ENCODE data around the gene BAZ1A. TPM values are rescaled to one million over a fixed set of nuclear protein-coding genes. Genes with fewer than 3 reads are reported as not detected.

The BAZ1A gene
- total RNA-seq, 1 experiment from 2014 or later: 24.2 TPM

- POLR2A ChIA-PET: no interaction called here
- H3K9me2 ChIP-seq (ENCODE audit: insufficient read depth): no peaks in the 10 kb centered on the region
- intact Hi-C loops (cut with micrococcal nuclease): no loop called here
- H3K27ac ChIP-seq (ENCODE audit: low read depth, low read length): no peak overlapping the region
- no peaks in the 10 kb centered on the region for H3K27me3 ChIP-seq (ENCODE audit: insufficient read depth, low read length)
- no peak for TF ChIP-seq ZBTB33 (IDR thresholded peaks at IDR 0.05; ENCODE audit: extremely low read depth, insufficient replicate concordance, low read length)
- no peak for TF ChIP-seq CEBPB (IDR thresholded peaks at IDR 0.05; ENCODE audit: low read depth)
- no peak for TF ChIP-seq TCF7L2 (IDR thresholded peaks at IDR 0.05; ENCODE audit: borderline replicate concordance, extremely low read depth, insufficient read depth, insufficient read length)
- TF ChIP-seq RAD21 (IDR thresholded peaks at IDR 0.05; ENCODE audit: low read depth): no peak
- no peak for TF ChIP-seq YY1 (IDR thresholded peaks at IDR 0.05; ENCODE audit: extremely low read depth, insufficient replicate concordance, low read depth, low read length)
- TF ChIP-seq ELF1 (IDR thresholded peaks at IDR 0.05; ENCODE audit: borderline replicate concordance, low read depth): no peak
- no peak for TF ChIP-seq ZFX (IDR thresholded peaks at IDR 0.05)
- TF ChIP-seq SRF (IDR thresholded peaks at IDR 0.05; ENCODE audit: low read depth): no peak
- no peak for TF ChIP-seq POLR2A (IDR thresholded peaks at IDR 0.05; ENCODE audit: borderline replicate concordance, extremely low read depth, insufficient read depth, insufficient read length)
- H3K79me2 ChIP-seq (ENCODE audit: insufficient read depth, low read length): peaks cover 6% of the 10 kb centered on the region
- no peaks in the 10 kb centered on the region for H4K20me1 ChIP-seq (ENCODE audit: insufficient read depth)
- H2AFZ ChIP-seq (ENCODE audit: low read depth, low read length, poor library complexity, severe bottlenecking): no peak overlapping the region
- no TSS peak for BruUV-seq (replicated peaks)
- RAD21 ChIA-PET (ENCODE audit: low non-redundant PET in 1 of 2, low total read pairs in 2 of 2, uncharacterized antibody in 2 of 2, unreplicated experiment in 2 of 2): no interaction called here
- H3K9ac ChIP-seq (ENCODE audit: low read length): no peak overlapping the region
- CTCF ChIA-PET: interaction anchor here (0.6 kb wide), 1 partner anchor 11 kb away, joined by 3 read pairs; no protein-coding TSS in a partner anchor
- H3K4me2 ChIP-seq (ENCODE audit: low read length): no peak overlapping the region
- DNase-seq (ENCODE audit: low read depth, low spot score) (no peak), ATAC-seq (no peak)
- no peaks in the 10 kb centered on the region for H3K9me3 ChIP-seq (ENCODE audit: control insufficient read depth in 1 of 2, insufficient read depth in 1 of 2, low read depth in 1 of 2, low read length in 2 of 2)
- H3K4me1 ChIP-seq (ENCODE audit: control insufficient read depth in 1 of 2, insufficient read depth in 2 of 2, low read length in 2 of 2): no peaks in the 10 kb centered on the region
- H3K36me3 ChIP-seq (ENCODE audit: control insufficient read depth in 1 of 2, insufficient read depth in 2 of 2, low read length in 2 of 2): peaks cover 2 to 4% of the 10 kb centered on the region in 2 experiments; a peak in 2 of 4 replicates
- no peak overlapping the region for H3K4me3 ChIP-seq (replicated peaks in 1 of 2; ENCODE audit: low read depth in 1 of 2, low read length in 2 of 2)
These were observed 50.3 kb downstream of the BAZ1A start for GRCh38 chr14:34824826-34825225.

Data from HCT116 (cell line).